GM19025 (cell line): ENCODE results near the gene EFTUD2.

ENCODE experiments used
- ATAC-seq: cut with Tn5 transposase; IDR thresholded peaks from one replicate; pipeline ENCODE4 v1.9.1; 2021; ENCODE audit warnings: mild to moderate bottlenecking, low read depth, moderate library complexity; ENCODE audit not compliant: unreplicated experiment

The EFTUD2 gene

DNA sequence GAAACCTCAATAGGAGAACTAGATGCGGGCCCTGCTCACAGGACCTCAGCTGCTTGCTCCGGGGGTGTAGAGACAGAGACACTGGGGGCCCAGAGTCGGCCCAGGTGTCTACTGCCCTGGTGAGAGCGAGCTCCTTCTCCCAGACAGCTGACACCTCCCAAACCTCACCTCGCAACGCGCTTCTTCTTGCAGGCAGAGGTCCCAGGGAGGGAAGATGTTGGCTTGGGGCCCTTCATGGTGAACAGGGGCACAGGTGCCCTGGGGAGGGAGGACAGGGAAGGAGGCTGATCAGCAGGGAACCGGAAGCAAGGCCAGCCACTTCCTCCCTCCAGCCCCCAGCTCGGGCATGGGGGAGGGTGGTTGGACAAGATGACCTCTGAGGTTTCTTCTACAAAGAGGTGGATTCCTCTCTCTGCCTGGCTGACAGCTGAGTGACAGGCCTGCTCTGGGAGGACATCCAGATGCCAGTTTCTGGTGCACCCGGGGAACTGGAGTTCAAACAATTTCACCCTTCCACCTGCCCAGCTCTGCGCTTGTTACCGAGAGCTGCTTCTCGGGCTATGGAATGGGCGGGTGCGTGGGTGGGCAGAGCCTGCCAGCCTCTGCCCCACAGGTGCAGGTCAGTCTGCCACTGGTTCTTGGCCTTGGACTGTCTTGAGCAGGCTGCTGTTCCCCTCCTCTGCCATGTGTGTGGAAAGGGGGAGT lies 27.7 kb upstream of the EFTUD2 start:
- ATAC-seq, result no peak

DNA sequence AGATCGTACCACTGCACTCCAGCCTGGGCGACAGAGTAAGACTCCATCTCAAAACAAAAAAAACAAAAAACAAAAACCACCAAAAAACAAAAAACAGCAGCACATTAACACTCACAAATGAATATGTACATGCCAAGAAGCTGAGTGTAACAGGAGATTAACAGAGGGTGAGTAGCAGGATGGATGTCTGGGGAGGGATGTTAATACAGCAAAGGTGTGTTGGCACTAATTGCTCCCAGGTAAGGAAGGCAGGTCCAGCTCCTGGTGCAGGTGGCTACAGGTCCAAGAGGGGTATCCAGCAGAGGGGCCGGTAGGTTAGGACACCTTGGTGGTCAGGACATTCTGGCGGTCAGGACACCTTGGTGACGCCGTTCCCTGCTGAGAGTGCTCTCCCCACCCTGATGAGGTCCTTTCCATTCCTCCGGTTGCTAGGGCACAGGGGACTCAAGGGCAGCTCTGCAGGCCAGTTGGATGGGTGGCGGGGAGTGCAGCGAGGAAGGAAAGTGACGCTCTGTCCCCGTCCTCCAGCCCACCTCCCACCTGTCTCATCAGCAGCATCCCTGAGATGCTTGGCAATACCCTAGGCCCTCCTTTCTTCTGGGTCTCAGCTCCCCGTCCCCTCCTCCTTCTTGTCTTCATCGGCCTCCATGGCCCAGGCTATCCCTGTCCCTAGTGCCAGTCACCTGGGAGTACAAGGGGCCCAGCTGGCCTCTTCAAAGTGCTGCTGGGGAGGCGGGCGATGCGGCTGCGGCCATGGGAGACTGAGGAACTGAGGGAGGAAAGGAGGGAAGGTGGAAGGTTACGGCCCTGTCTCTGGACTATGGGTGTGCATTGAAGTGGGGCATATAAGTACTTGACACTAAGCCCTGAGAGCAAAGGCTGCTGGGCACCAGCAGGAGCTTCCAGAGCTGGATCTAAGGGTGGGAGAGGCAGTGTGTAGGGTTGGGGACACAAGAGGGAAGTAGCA lies 26.8 kb upstream of the EFTUD2 start:
- no peak for ATAC-seq

DNA sequence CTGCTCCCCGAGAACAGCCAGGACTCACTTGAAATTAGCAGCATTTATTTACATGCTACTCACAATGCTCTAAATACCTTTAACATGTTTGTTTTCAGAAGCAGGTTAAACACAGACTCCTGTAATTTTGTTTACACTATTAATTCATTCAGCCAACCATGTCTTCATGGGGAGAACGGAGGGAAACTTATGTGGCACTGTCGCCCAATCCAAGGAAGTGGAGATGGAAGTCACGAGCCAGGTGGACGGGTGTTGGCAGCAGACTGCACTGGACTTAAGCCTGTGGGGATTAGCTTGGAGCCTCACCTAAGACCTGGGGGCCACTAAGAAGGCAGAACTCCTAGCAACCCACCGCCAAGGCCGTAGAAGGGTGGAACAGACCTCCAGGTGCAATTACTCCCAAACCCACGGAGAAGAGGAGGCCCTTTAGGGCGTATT lies 24.9 kb upstream of the EFTUD2 start:
- ATAC-seq, result no peak

DNA sequence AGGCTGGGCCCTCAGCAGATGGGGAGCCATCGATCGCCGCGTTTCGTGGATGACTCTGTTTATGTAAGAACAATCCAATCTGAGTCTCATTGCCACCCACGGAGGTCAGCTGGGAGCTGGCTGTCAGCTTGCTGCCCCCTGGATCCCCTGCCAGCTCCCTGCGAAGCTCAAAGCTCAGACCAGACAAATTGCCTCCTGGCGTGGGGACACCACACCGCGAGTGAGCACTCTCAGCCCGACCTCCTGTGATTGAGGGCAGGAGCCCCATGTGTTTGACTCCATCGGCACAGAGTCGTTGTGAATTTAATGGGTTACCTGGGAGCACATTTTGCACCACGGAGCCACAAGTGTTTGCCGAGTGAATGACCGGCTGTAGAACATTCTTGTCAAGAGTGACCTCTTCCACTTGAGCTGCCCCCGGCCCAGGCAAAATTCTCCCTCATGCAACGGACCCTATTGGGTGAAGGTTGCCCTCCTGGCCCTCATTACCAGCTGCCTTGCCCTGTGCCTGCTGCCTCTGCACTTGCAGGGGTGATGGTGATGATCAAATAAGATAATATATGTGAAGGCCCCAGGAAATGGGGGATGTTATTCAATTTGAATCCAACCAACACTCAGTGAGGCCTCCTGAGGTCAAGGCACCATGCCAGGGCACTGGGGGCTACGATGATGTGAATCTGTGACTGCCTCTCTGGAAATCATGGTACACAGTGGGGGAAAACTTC lies 23.7 kb upstream of the EFTUD2 start:
- no peak for ATAC-seq

DNA sequence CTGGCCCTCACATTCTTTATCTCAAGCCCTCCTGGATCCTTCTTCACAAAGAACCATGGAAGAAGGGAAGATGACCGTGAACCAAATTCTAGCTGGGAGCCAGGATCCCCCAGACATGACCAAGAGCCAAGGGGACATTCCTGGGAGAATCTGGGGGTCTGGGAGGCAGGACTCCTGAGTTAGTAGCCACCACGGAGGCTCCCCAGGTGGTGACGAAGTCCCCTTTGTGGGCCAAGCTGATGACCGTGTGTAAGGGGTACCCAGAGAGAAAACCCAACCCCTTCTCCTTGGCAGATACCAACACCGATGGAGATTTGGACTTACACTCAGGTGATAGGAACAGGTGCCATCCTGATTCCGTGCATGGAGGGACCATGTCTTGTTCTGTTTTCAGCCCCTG lies 22.9 kb upstream of the EFTUD2 start:
- ATAC-seq, result no peak

DNA sequence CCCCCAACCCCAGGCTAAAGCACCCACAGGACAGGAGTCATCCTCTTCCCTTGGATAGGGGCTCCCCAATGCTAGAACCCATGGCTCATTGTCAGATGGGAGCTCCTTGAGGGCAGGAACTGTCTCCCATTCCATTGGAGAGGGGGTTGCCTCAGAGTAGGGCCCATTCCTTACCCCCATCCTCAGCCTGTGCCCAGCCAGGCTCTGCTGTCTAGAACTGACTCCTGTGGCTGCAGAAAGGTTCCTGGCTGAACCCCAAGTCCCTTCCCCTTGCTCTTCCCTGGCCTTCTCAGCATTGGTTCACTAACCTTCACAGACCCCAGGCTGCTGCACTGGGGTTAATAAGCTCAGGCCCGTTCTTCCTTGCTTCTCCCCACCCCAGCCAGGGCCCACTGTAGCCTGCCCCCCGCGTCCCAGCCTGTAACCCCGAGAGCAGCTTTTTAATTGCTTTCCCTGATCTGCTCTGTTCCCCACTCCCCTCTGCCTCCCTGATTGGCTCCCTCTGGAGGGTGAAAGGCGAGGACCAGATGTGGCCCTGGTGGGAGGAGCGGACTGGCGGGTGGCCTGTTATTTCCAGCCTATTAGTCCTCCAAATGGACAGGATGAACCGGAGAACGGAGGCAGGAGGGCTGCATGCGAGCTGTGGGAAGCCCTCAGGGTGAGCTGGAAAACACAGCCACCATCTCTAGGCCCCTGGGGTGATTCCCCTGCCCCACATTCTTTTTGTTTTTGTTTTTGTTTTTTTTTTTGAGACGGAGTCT lies 22.1 kb upstream of the EFTUD2 start:
- ATAC-seq, result no peak

DNA sequence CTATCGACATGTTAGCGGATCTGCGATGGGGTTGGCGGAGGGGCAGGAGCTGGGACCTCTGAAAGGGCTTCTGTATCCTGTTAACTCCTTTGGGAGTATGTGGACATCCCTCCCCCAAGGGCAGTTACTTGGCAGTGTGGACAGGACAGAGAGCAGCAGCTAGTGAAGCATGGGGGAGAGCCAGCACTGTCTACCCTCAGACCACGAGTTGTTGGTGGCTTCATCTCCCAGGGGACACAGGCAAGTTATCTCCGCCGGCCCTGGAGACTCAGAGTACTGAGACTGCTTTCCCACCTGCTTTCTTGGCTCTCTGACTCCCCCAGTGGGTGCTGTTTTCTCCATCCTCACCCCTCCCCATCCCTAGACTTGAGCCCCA lies 21.3 kb upstream of the EFTUD2 start:
- no peak for ATAC-seq

DNA sequence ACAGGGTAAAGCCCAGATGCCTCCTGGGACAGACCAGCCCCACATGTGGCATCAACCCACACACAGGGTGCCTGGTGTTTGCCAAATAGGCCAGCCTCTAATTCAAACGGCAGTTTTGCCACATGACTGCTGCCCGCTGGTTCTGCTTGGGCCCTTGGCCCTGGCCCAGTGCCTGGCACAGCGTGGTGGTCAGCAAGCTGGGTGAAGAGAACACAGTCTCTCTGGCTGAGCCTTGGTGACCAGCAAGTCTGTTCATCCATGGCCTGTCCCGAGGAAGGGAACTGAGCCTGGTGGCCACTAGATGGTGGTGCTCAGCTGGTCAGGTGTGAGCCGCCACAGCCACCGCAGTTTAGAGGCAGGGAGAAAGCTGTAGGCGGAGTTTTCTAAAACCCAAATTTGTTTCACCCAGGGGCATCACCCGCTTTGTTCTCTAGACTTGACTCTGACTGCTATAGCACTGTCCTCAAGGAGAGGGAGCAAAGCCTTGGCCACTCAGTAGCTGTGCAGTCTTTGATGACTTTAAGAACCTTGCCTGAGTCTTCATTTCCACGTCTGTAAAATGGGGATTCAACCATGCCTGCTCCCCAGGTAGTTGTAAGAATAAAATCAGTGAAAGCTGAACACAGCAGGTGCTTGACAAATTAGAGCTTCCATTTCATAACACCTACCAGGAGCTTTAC lies 20.8 kb upstream of the EFTUD2 start:
- no peak for ATAC-seq

DNA sequence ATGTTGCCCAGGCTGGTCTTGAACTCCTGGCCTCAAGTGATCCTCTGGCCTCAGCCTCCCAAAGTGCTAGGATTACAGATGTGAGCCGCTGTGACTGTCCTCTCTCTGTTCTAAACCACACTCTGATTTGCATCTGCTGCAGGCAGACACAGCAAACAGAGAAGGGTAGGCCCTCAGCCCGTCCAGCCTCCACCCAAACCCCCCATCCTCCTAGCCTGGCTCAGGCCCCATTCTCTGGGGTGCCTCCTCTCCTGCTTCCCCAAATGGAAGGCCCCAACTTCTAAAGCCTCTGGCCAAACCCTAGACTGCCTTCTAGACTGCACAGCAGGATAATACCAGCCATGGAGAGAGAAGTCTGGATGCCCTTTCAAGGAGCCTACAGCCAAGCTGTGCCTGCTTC lies 20.2 kb upstream of the EFTUD2 start:
- no peak for ATAC-seq

DNA sequence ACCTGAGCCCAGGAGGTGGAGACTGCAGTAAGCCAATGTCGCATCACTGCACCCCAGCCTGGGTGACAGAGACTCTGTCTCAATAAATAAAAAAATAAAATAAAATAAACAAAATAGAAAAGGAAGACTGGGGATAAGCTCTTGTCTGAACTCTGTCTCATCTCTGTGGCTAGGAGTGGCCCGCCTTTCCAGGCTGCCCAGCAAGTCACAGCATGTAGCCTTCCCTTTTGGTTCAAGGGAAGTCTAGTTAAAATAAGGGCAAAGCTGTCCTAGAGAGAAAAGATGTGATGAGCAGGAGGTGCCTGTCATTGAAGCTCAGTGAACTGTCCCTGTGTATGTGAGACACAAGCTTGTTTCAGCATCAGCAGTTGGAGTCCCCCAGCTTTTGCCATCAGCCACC lies 18.8 kb upstream of the EFTUD2 start:
- no peak for ATAC-seq

DNA sequence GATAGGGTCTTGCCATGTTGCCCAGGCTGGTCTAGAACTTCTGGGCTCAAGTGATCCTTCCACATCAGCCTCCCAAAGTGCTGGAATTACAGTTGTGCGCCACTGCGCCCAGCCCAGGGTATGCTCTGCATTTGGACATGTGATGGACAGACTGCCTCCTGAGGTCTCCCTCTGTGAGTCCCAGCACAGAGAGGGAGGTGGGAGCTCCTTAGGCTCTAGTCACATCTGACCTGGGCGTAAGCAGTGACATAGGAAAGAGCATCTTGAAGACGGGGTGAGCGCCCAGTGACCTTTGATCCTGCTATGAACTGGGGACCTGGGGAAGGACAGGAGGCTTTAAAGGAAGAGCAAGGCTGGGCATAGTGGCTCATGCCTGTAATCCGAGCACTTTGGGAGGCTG lies 18.2 kb upstream of the EFTUD2 start:
- no peak for ATAC-seq

DNA sequence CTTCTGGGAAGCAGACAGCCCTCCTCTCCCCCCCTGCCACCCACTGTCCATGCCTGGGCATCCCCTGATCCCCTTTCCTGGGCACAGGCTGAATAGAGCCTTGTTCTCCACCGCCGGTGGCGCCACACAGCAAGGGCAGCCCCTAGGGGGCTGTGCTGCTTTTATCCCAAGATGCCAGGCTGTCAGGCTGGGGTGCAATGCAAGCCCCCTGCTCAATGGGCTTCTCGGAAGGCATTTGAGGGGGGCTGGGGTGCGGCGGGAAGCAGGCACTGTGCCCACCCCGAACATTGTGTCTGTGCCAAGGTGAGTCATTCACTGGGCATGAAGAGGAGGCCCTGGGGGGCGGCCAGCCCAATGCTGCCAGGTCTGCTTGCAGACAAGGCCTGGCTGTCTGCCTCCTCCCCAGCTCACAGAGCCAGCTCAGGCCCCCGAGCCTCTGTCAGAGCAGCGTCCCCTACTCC lies 17.6 kb upstream of the EFTUD2 start:
- ATAC-seq, result no peak

DNA sequence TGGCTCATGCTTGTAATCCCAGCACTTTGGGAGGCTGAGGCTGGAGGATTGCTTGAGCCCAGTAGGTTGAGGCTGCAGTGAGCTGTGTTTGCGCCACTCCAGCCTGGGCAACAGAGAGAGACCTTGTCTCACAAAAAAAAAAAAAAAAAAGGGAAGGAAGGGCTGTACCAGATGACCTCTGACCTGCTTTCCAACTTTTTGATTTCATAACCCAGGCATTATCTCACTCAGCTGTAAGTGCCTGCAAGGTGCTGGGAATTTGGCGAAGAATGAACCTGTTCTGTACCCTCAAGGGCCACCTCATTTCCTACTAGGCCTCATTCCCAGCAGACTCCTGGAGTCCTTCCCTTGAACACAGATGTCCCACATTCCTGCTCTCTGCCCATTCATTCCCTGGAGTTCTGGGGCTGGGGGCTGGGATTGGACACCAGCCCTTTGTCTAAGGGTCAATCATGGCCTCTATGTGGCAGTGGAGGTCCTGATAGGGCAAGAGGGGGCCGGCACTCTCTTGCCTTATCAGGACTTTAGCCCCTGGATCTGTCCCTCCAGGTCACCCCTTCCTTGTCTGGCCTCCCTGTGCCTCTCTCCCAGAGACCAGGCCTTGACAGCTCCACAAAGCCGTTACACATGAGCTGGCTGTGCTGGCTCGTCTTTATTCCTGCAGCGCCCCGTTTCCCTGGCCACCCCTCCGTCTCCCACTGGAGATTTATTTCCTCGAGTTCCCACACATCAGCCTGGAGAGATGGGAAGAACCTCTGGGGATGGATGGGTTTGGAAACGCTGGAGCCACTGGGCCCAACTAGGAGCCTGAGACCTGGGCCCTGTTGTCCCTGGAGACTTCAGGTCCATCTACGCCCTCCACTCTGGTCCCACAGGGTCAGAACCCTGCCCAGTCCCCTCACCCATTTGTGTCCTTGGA lies 16.9 kb upstream of the EFTUD2 start:
- no peak for ATAC-seq

DNA sequence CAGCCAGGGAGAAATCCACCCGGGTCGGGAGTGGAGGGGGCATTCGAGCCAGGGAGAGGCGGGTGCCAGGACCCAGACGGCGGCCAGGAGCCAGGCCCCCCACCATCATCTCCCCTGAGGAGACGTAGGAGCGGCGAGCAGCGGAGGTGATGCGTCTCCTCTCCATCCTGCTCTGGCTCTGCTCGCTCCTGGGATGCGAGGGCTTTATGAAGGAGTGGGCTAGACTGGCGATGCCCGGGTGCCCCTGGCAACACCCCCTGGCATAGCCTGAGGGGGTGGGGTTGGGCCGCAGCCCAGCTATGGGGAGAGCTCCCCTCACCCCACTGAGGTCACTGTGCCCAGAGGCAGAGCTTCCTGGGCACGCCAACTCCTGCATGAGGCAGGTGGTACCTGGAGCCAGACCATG lies 16.1 kb upstream of the EFTUD2 start, which contains the start of gene GFAP:
Gene GFAP (minus strand): TSS at position 180 of the 406 bp plus-strand sequence. CDS start 14 bp downstream, at position 166.
- no peak for ATAC-seq

DNA sequence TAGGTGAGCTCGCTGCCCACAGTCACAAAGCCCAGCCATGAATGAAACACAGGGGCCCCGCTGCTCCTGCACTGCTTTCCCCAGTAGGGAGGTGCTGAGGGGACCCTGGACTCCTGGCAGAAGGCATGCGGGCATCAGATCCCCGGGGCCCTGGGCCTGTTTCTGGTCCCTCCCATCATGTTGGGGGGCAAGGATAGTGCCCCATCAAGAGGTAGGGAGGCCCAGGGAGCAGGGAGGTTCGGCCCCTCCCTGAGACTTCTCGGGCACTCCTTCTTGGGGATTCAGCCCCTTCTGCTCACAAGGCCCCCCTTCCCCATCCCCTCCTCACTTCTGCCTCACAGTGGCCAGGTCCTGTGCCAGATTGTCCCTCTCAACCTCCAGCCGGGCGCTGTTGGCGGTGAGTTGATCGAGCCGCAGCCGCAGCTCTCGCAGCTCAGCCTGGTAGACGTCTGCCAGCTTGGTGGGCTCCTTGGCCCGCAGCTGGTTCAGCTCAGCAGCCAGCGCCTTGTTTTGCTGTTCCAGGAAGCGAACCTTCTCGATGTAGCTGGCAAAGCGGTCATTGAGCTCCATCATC lies 15.5 kb upstream of the EFTUD2 start:
- no peak for ATAC-seq

DNA sequence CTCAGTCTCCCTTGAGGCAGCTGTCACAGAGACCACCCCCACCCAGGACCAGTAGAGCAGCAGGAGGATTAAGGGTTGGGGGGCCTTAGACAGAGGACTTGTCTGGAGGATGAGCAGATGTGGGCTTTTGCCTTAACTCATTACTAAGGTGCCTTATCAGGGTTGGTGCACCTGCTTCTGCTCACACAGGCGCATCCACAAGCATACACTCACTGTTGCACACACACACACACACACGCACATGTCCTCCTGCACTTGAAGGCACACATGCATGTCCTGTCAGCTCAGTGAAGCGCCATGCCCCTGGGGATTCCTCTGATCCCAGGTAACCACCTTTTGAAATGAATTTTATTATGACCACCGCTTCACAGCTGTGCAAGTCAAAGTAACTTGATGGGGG lies 14.9 kb upstream of the EFTUD2 start:
- ATAC-seq, result no peak

DNA sequence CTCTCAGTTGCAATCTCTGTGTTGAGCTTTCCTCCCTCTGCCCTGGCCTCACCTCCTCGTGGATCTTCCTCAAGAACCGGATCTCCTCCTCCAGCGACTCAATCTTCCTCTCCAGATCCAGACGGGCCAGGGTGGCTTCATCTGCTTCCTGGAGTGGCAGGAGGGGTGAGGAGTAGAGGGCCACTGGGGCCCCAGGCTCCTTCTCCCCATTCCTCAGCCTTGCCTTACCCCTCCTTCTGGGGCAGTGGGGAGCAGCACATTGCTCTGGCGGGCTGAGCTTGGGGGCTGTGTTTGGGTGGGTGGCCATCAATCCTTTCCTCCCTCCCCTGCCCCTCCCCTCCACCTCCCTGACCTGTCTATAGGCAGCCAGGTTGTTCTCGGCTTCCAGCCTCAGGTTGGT lies 14.4 kb upstream of the EFTUD2 start:
- ATAC-seq, result no peak
